ENCODE data around the gene B4GAT1. TPM values are rescaled to one million over a fixed set of nuclear protein-coding genes. Genes with fewer than 3 reads are reported as not detected.

B4GAT1 gene
- polyA plus RNA-seq, 1 donor from 2014 or later: 162 TPM

DNA sequence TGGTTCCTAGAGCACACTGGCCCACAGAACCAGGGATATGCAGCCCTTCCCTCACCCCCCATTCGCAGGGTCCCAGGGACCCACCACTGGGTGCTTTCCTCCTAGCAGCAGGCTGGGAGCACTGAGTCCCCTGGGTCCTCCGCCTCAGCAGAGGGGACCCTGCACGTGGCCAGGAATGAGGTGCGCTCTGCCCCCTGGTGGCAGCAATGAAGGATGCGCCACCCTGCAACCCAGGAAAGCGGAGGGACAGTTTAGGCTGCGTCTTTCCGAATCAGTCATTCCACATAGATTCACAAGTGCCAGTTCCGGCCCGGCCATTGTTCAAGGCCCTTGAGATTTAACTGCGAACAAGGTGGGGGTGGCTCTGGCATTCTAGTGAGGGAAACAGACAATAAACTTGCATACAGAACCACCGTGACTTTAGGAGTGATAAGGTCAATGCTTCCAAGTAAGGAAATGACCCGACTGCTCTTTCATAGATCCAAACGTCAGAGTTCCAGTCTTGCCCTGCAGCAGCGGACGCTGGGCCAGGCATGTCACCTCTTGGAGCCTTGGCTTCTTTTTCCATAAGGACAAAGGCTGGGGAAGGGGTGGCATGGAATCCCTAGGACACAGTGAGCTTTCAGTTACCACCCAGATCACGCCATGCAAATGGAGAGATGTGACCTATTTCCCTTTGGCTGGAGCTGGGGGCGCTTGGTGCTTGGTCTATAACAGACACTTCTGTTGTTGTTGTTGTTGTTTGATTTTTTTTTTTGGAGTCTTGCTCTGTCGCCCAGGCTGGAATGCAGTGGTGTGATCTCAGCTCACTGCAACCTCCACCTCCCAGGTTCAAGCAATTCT is 18.9 kb downstream of the B4GAT1 start:
- no peak overlapping the region for H3K27ac ChIP-seq (ENCODE audit: low read length)
- H3K36me3 ChIP-seq (ENCODE audit: insufficient read depth, low read length): no peaks in the 10 kb centered on the region
- H3F3A ChIP-seq (ENCODE audit: insufficient read depth, low read length, poor library complexity, severe bottlenecking): no peaks in the 10 kb centered on the region
- H3K4me2 ChIP-seq (ENCODE audit: low read length): no peak overlapping the region
- no peaks in the 10 kb centered on the region for H3K79me2 ChIP-seq (replicated peaks; ENCODE audit: insufficient read depth, low read length)
- H2AFZ ChIP-seq (ENCODE audit: low read depth, low read length): no peak overlapping the region
- peak overlapping the region; percentile 14 for H3K9ac ChIP-seq (ENCODE audit: low read length)
- no peaks in the 10 kb centered on the region for H3K9me2 ChIP-seq (ENCODE audit: insufficient read depth, low read length)
- no peaks in the 10 kb centered on the region for H3K9me3 ChIP-seq (ENCODE audit: low read length)
- TF ChIP-seq SMC3 (conservative IDR thresholded peaks at IDR 0.05; ENCODE audit: poor library complexity): peak; percentile 90
- TF ChIP-seq CTCF (IDR thresholded peaks at IDR 0.05; ENCODE audit: poor library complexity, severe bottlenecking): peak; percentile 91
- no peak for TF ChIP-seq EZH2 (IDR thresholded peaks at IDR 0.05; ENCODE audit: borderline replicate concordance, insufficient read depth, low read length, poor library complexity, severe bottlenecking)
- peak; percentile 61 for TF ChIP-seq MXI1 (conservative IDR thresholded peaks at IDR 0.05; ENCODE audit: poor library complexity, severe bottlenecking)
- peak; percentile 79 for TF ChIP-seq RAD21 (conservative IDR thresholded peaks at IDR 0.05)
- H3K4me3 ChIP-seq (ENCODE audit: low read length): no peak overlapping the region
- no peaks in the 10 kb centered on the region for H3K27me3 ChIP-seq (ENCODE audit: insufficient read depth, low read depth, low read length)
- H4K20me1 ChIP-seq (ENCODE audit: insufficient read depth): no peaks in the 10 kb centered on the region

- Histone ChIP-seq H3K4me2 (ENCODE audit: low read length) (no peak overlapping the region), H3K9ac (ENCODE audit: low read length) (no peak overlapping the region), H3K27ac (ENCODE audit: low read length) (no peak overlapping the region)
These were observed 19.5 kb downstream of the B4GAT1 start for GRCh38 chr11:66328031-66328301.

More at GRCh38 chr11:66328031-66328301, 19.5 kb downstream of the B4GAT1 start:
- no peaks in the 10 kb centered on the region for H3K79me2 ChIP-seq (replicated peaks; ENCODE audit: insufficient read depth, low read length)
- H3K9me3 ChIP-seq (ENCODE audit: low read length): no peaks in the 10 kb centered on the region
- H3K4me3 ChIP-seq (ENCODE audit: low read length): no peak overlapping the region
- H3K9me2 ChIP-seq (ENCODE audit: insufficient read depth, low read length): no peaks in the 10 kb centered on the region
- no peak overlapping the region for H2AFZ ChIP-seq (ENCODE audit: low read depth, low read length)
- TF ChIP-seq, protein P1, sequence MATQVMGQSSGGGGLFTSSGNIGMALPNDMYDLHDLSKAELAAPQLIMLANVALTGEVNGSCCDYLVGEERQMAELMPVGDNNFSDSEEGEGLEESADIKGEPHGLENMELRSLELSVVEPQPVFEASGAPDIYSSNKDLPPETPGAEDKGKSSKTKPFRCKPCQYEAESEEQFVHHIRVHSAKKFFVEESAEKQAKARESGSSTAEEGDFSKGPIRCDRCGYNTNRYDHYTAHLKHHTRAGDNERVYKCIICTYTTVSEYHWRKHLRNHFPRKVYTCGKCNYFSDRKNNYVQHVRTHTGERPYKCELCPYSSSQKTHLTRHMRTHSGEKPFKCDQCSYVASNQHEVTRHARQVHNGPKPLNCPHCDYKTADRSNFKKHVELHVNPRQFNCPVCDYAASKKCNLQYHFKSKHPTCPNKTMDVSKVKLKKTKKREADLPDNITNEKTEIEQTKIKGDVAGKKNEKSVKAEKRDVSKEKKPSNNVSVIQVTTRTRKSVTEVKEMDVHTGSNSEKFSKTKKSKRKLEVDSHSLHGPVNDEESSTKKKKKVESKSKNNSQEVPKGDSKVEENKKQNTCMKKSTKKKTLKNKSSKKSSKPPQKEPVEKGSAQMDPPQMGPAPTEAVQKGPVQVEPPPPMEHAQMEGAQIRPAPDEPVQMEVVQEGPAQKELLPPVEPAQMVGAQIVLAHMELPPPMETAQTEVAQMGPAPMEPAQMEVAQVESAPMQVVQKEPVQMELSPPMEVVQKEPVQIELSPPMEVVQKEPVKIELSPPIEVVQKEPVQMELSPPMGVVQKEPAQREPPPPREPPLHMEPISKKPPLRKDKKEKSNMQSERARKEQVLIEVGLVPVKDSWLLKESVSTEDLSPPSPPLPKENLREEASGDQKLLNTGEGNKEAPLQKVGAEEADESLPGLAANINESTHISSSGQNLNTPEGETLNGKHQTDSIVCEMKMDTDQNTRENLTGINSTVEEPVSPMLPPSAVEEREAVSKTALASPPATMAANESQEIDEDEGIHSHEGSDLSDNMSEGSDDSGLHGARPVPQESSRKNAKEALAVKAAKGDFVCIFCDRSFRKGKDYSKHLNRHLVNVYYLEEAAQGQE (IDR thresholded peaks at IDR 0.05; ENCODE audit: borderline replicate concordance): no peak
- TF ChIP-seq CTCF (IDR thresholded peaks at IDR 0.05; ENCODE audit: poor library complexity, severe bottlenecking): no peak
- TF ChIP-seq SMC3 (conservative IDR thresholded peaks at IDR 0.05; ENCODE audit: poor library complexity): no peak
- no peak for TF ChIP-seq POLR2AphosphoS5 (IDR thresholded peaks at IDR 0.05)
- TF ChIP-seq TAF1 (IDR thresholded peaks at IDR 0.05; ENCODE audit: low read depth): no peak
- TF ChIP-seq EP300 (conservative IDR thresholded peaks at IDR 0.05; ENCODE audit: poor library complexity, severe bottlenecking): no peak
- TF ChIP-seq MXI1 (conservative IDR thresholded peaks at IDR 0.05; ENCODE audit: poor library complexity, severe bottlenecking): no peak
- no peak for TF ChIP-seq RAD21 (conservative IDR thresholded peaks at IDR 0.05)
- no peak for TF ChIP-seq EZH2 (IDR thresholded peaks at IDR 0.05; ENCODE audit: borderline replicate concordance, insufficient read depth, low read length, poor library complexity, severe bottlenecking)
- H3F3A ChIP-seq (ENCODE audit: insufficient read depth, low read length, poor library complexity, severe bottlenecking): no peaks in the 10 kb centered on the region
- H3K36me3 ChIP-seq (ENCODE audit: insufficient read depth, low read length): no peaks in the 10 kb centered on the region
- H3K27me3 ChIP-seq (ENCODE audit: insufficient read depth, low read depth, low read length): no peaks in the 10 kb centered on the region
- no peaks in the 10 kb centered on the region for H4K20me1 ChIP-seq (ENCODE audit: insufficient read depth)

Data from neural cell (in vitro differentiated cells).